ENCODE measurements around the gene NEUROD1.

Gene NEUROD1

DNA sequence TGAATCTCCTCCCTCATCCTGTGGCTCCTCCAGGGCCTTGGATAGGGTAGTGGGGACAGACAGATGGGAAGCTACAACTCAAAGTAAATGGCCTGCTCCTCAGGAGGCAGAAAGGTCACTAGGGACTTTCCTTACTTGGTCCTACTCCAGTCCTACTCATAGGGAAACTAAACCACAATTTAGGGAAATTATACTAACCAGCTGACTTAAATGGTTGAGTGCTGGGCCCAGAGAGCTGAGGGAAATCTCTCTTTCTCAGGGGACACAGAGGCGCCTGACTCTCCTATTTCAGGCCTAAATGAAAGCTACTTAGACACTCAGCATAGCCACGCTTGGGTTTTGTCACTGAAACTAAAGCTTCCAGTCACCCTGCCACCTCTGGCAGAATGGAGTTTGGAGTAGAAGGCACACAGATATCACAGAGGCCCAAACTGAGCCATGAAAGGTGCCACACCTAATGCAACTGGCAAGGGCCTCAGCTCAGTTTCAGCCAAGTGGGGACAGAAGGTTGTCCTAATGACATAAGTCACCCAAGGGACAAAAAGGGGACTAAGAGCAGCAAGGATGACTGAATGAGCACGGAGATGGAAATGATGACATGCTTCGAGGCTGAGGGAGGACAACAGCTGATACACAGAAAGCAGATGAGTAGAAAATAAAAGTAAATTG, 47.5 kb downstream of the NEUROD1 start:
- no peak for DNase-seq

DNA sequence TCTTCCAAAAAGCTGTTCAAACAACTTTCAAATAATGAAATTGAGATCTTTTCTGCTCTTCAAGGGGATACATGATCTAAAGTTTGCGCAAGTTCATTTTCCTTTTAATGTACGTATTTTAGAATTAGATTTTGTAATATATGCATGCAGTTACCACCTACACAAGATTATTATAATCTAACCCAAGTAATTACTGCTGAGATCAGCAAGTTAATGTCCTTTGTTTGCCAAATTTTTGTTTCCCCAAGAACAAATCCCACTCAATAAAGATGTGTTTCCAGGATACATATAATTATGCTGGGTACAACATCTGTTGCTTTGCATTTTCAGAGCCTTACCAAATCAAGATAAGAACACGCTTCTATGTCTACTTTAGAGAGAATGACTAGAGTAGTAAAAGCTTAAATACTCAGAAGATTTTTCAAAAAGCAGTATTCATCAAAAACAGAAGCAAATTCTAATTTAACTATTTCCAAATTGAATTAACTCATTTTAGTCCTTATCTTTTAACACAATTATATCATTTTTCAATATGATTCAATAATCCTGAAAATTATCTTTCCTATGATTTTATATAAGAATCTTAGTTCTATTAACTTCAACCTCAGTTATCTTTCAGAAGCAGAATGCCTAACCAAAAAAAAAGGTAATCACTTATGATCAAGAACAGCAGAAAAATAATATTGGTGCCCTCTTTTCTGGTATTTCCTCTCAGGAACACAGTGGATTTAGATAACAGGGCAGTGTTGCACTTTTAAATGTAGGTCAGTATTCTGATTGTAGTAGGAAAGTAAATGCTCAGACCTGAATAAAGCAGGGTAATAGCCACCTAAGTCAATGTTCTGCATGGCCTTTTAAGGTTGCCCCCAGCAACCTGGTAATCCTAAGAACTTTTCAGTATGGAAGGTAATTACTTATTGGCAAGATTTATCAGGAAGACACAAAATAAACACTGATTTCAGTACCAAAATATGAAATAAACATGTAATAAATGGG, 51.4 kb downstream of the NEUROD1 start:
- no peak for DNase-seq

DNA sequence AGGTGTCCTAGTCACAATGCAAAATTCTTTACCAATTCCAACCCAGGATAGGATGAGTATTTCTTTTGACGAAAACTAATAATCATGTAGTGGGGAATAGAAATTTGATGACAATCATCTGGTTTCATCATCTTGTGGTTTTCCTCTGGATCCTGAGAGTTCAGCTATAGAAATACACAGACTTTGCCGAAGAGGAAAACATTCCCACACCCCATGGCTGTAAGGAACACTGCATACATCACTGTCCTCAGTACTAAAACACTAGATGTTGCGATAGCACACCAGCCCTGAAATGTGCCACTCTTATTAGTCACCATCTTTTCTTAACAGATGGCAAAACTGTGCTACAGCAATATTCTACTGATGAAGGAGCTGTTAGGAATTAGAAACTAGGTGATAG, 52.8 kb downstream of the NEUROD1 start:
- DNase-seq, result no peak

DNA sequence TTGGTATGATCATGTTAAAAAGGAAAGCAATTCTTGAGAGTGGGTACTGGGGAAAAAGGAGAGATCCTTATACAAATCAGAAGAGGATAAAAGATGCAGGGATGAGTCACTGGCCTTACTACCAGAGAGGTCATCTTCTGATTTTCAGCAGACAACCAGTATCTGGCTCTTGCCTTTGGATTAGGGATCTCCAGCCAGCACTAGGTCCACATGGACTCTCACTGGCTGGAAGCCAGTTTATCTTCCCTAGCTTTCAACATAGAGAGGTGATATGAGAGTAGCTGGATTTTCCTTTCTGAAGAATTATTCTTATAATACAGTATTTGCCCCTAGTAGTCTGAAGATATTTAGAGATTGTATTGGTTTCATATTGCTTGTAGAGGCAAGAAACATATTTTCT, 53.6 kb downstream of the NEUROD1 start:
- DNase-seq, result no peak
